Esophagus (tissue), 2 donors: ENCODE results near the gene SLC35E2B. TPM values are rescaled to one million over a fixed set of nuclear protein-coding genes. Genes with fewer than 3 reads are reported as not detected.
A peak's percentile ranks its signal among the peaks of the same experiment; 100 is the strongest.
"Not testable (repeated sequence)": the region's sequence is repeated elsewhere in the genome, so short reads cannot be mapped to it uniquely, and the experiment has no call there.

Experiments
- H3K27ac ChIP-seq, 2 donors: one replicate each; pipeline ENCODE4 v1.5.1; 2013; ENCODE audit warnings: low read depth in 2 of 2, mild to moderate bottlenecking in 2 of 2, inconsistent platforms in 1 of 2, low read length in 1 of 2, moderate library complexity in 1 of 2
- H3K27me3 ChIP-seq, 2 donors: one replicate each; pipeline ENCODE4 v1.6.1; 2013; ENCODE audit warnings: low read length in 2 of 2, control low read depth in 1 of 2, mild to moderate bottlenecking in 1 of 2; ENCODE audit not compliant: insufficient read depth in 2 of 2, control insufficient read depth in 1 of 2
- H3K36me3 ChIP-seq, 2 donors: one replicate each; pipeline ENCODE4 v1.6.1; 2013; ENCODE audit warnings: low read length in 1 of 2; ENCODE audit not compliant: control insufficient read depth in 2 of 2, insufficient read depth in 2 of 2
- H3K4me1 ChIP-seq, 2 donors: one replicate each; pipeline ENCODE4 v1.6.1; 2013; ENCODE audit warnings: low read length in 1 of 2; ENCODE audit not compliant: control insufficient read depth in 2 of 2, insufficient read depth in 2 of 2
- H3K4me3 ChIP-seq, 2 donors: one replicate each; pipeline ENCODE4 v1.5.1; 2013; ENCODE audit warnings: low read length in 2 of 2, mild to moderate bottlenecking in 2 of 2, low read depth in 1 of 2, moderate library complexity in 1 of 2
- H3K9me3 ChIP-seq, 2 donors: one replicate each; pipeline ENCODE4 v1.6.1; 2013; ENCODE audit warnings: mild to moderate bottlenecking in 2 of 2, low read depth in 1 of 2, low read length in 1 of 2, moderate library complexity in 1 of 2; ENCODE audit not compliant: control insufficient read depth in 2 of 2, insufficient read depth in 1 of 2
- WGBS, 2 donors: extraction: QIAGEN DNeasy Blood & Tissue Kit; methylation state at CpG; one replicate each; pipeline ENCODE4 v1.1.7; 2013; 5-methylcytosine and 5-hydroxymethylcytosine counted together
- polyA plus RNA-seq, 2 donors: library from polyadenylated mRNA; stranded (reverse); fragments of 200-250 nt; gene quantifications; one replicate each; pipeline ENCODE4 v1.2.3, GENCODE V29; 2013
- donor health status: healthy with polysubstance abuse.
- donor health status: Bipolar disorder and iron deficiency.

SLC35E2B gene
- polyA plus RNA-seq, 2 donors: 12.0 to 17.9 TPM

GRCh38 chr1:1691443-1691842 is 1.2 kb downstream of the SLC35E2B start:
- not testable (repeated sequence) for H3K27me3 ChIP-seq, H3K9me3 ChIP-seq, H3K36me3 ChIP-seq, H3K4me1 ChIP-seq, H3K27ac ChIP-seq
- peak overlapping the region in 1 of 2 donors; percentile 22 for H3K4me3 ChIP-seq
- 0 to 2% methylated on average over 2 to 4 of the region's 16 CpGs for whole genome bisulfite sequencing, 2 donors

- WGBS, 2 donors: 89 to 91% methylated on average over 5 to 7 of the region's 7 CpGs
- not testable (repeated sequence) for H3K9me3 ChIP-seq, H3K27ac ChIP-seq, H3K36me3 ChIP-seq, H3K27me3 ChIP-seq, H3K4me3 ChIP-seq, H3K4me1 ChIP-seq
Measured at GRCh38 chr1:1689526-1689925, 3.1 kb downstream of the SLC35E2B start.

- Histone ChIP-seq H3K36me3 (peaks cover 0 to 6% of the 10 kb centered on the region in 2 donors), H3K4me1 (peaks cover 0 to 2% of the 10 kb centered on the region in 2 donors)
- 95 to 96% methylated on average over 9 of the region's 9 CpGs for WGBS, 2 donors
Measured at GRCh38 chr1:1687846-1688245, 4.7 kb downstream of the SLC35E2B start.

GRCh38 chr1:1684031-1684681 is 8.4 kb downstream of the SLC35E2B start:
- no peak overlapping the region for H3K27ac ChIP-seq
- peaks cover under 1 to 2% of the 10 kb centered on the region in 2 donors for H3K4me1 ChIP-seq
- H3K36me3 ChIP-seq: peaks cover 0 to 6% of the 10 kb centered on the region in 2 donors
- no peaks in the 10 kb centered on the region for H3K27me3 ChIP-seq
- WGBS, 2 donors: 86 to 91% methylated on average over 28 of the region's 28 CpGs
- H3K4me3 ChIP-seq: no peak overlapping the region
- H3K9me3 ChIP-seq: no peaks in the 10 kb centered on the region

More at GRCh38 chr1:1687846-1688245, 4.7 kb downstream of the SLC35E2B start:
- Histone ChIP-seq H3K9me3 (no peaks in the 10 kb centered on the region), H3K4me3 (no peak overlapping the region), H3K27ac (no peak overlapping the region), H3K27me3 (no peaks in the 10 kb centered on the region)

- Histone ChIP-seq H3K27me3 (no peaks in the 10 kb centered on the region), H3K27ac (no peak overlapping the region), H3K4me1 (peaks cover 9 to 10% of the 10 kb centered on the region in 2 donors), H3K9me3 (no peaks in the 10 kb centered on the region), H3K36me3 (peaks cover 0 to 6% of the 10 kb centered on the region in 2 donors), H3K4me3 (no peak overlapping the region)
- WGBS, 2 donors: 73 to 75% methylated on average over 26 of the region's 26 CpGs
Measured at GRCh38 chr1:1683104-1683905, 9.3 kb downstream of the SLC35E2B start.

- Histone ChIP-seq H3K4me1 (peaks cover 9 to 12% of the 10 kb centered on the region in 2 donors), H3K27me3 (no peaks in the 10 kb centered on the region), H3K27ac (no peak overlapping the region), H3K9me3 (no peaks in the 10 kb centered on the region), H3K36me3 (peaks cover 0 to 6% of the 10 kb centered on the region in 2 donors), H3K4me3 (no peak overlapping the region)
- 61 to 77% methylated on average over 11 of the region's 11 CpGs for WGBS, 2 donors
Measured at GRCh38 chr1:1680912-1681273, 11.7 kb downstream of the SLC35E2B start.

GRCh38 chr1:1680031-1680911 is 12.3 kb downstream of the SLC35E2B start:
- Histone ChIP-seq H3K36me3 (peaks cover 0 to 6% of the 10 kb centered on the region in 2 donors), H3K27ac (no peak overlapping the region), H3K9me3 (no peaks in the 10 kb centered on the region), H3K4me1 (peaks cover 9 to 12% of the 10 kb centered on the region in 2 donors), H3K27me3 (no peaks in the 10 kb centered on the region), H3K4me3 (no peak overlapping the region)
- 82 to 92% methylated on average over 32 of the region's 32 CpGs for WGBS, 2 donors

- no peaks in the 10 kb centered on the region for H3K27me3 ChIP-seq
- peaks cover 0 to 6% of the 10 kb centered on the region in 2 donors for H3K36me3 ChIP-seq
- no peak overlapping the region for H3K4me3 ChIP-seq
- peak overlapping the region; percentile 64 to 65 for H3K27ac ChIP-seq
- peaks cover 9 to 12% of the 10 kb centered on the region in 2 donors for H3K4me1 ChIP-seq
- H3K9me3 ChIP-seq: no peaks in the 10 kb centered on the region
- 45 to 53% methylated on average over 24 of the region's 24 CpGs for WGBS, 2 donors
Measured at GRCh38 chr1:1678581-1679380, 13.8 kb downstream of the SLC35E2B start.
